Sigmoid colon (tissue), 7 donors: Measurements from ENCODE around the gene SLC31A2. TPM values are rescaled to one million over a fixed set of nuclear protein-coding genes. Genes with fewer than 3 reads are reported as not detected.

ENCODE experiments used
- DNase-seq: peaks from one replicate; pipeline ENCODE4 v3.0.0-alpha.2; 2019
- H3K27ac ChIP-seq, 4 donors: fragments of 200-600 bp; sonication (generic); one replicate each; pipeline ENCODE4 v1.5.1; 2016 to 2019; ENCODE audit warnings: mild to moderate bottlenecking in 1 of 4
- H3K27me3 ChIP-seq, 3 donors: fragments of 200-600 bp; sonication (generic); one replicate each; pipeline ENCODE4 v1.5.1; 2019; ENCODE audit warnings: mild to moderate bottlenecking in 1 of 3
- H3K36me3 ChIP-seq, 4 donors: fragments of 200-600 bp; sonication (generic); one replicate each; pipeline ENCODE4 v1.5.1; 2016 to 2019
- H3K4me1 ChIP-seq, 4 donors: fragments of 200-600 bp; sonication (generic); one replicate each; pipeline ENCODE4 v1.5.1; 2017 to 2019
- H3K4me3 ChIP-seq, 4 donors: fragments of 200-600 bp; sonication (generic); one replicate each; pipeline ENCODE4 v1.5.1; 2017 to 2019; ENCODE audit warnings: mild to moderate bottlenecking in 2 of 4, moderate library complexity in 1 of 4
- H3K9me3 ChIP-seq, 4 donors: fragments of 200-600 bp in 3 of 4; sonication (generic) in 3 of 4; one replicate each; pipeline versions ENCODE4 v1.5.1 to v1.6.1; 2013 to 2019
- CTCF ChIP-seq, 4 experiments: fragments of 450-650 bp in 3 of 4; fragments of 200-600 bp in 1 of 4; IDR thresholded peaks; one replicate each; pipeline ENCODE4 v1.5.1; 2016 to 2019; ENCODE audit warnings: antibody characterized with exemption in 4 of 4, mild to moderate bottlenecking in 3 of 4, moderate library complexity in 2 of 4
- EP300 ChIP-seq, 4 donors: sonication (generic); formaldehyde crosslinking; IDR thresholded peaks; one replicate each; pipeline ENCODE4 v1.6.1; 2017; ENCODE audit warnings: antibody characterized with exemption in 4 of 4
- POLR2A ChIP-seq, 2 donors: fragments of 450-650 bp; IDR thresholded peaks; one replicate each; pipeline ENCODE4 v1.6.1; 2016; ENCODE audit warnings: antibody characterized with exemption in 2 of 2, mild to moderate bottlenecking in 2 of 2, moderate library complexity in 2 of 2
- POLR2AphosphoS5 ChIP-seq, 4 donors: sonication (generic); formaldehyde crosslinking; IDR thresholded peaks; one replicate each; pipeline ENCODE4 v1.6.1; 2017; ENCODE audit warnings: antibody characterized with exemption in 4 of 4
- WGBS, 2 donors: extraction: QIAGEN DNeasy Blood & Tissue Kit; methylation state at CpG; one replicate each; pipeline ENCODE4 v1.1.7; 2013; 5-methylcytosine and 5-hydroxymethylcytosine counted together
- intact Hi-C: fragments of 100-400 bp; cut with DNase I; formaldehyde crosslinking; loops from one replicate; pipeline ENCODE4 v1.15.1; 2023
- polyA plus RNA-seq, 3 donors: library from polyadenylated mRNA; stranded (reverse); fragments of 200-250 nt; gene quantifications; one replicate each; pipeline ENCODE4 v1.2.3, GENCODE V29; 2013
- total RNA-seq, 4 donors: library from RNA; depleted of rRNA; stranded (reverse); fragments of >200 nt; gene quantifications; one replicate each; pipeline ENCODE4 v1.1.0, GENCODE V29; 2016
- donor health status: healthy with polysubstance abuse.
- donor health status: Bipolar disorder and iron deficiency.
- donor health status: healthy.

SLC31A2 gene
- total and polyA plus RNA-seq, 7 donors = 4.5 to 19.9 (median 10.8) TPM

GRCh38 chr9:113205861-113206260 lies 55.1 kb downstream of the SLC31A2 start:
- WGBS, 2 donors = 95 to 98% methylated on average over 1 of the region's 1 CpG
- H3K27me3 ChIP-seq = no peaks in the 10 kb centered on the region
- H3K9me3 ChIP-seq = no peaks in the 10 kb centered on the region
- H3K4me3 ChIP-seq = no peak overlapping the region
- DNase-seq = no peak
- H3K4me1 ChIP-seq = no peaks in the 10 kb centered on the region
- H3K36me3 ChIP-seq = peaks cover 5 to 100% (median 23%) of the 10 kb centered on the region in 4 donors
- intact Hi-C loops = no loop called here
- no peak for TF ChIP-seq EP300 (IDR thresholded peaks at IDR 0.05)
- TF ChIP-seq POLR2A (IDR thresholded peaks at IDR 0.05) = no peak
- no peak for TF ChIP-seq POLR2AphosphoS5 (IDR thresholded peaks at IDR 0.05)
- no peak overlapping the region for H3K27ac ChIP-seq

GRCh38 chr9:113210815-113211214 lies 60.0 kb downstream of the SLC31A2 start:
- Histone ChIP-seq H3K27ac (no peak overlapping the region), H3K27me3 (no peaks in the 10 kb centered on the region), H3K36me3 (peaks cover 2 to 56% (median 16%) of the 10 kb centered on the region in 4 donors), H3K4me1 (no peaks in the 10 kb centered on the region), H3K9me3 (no peaks in the 10 kb centered on the region), H3K4me3 (no peak overlapping the region)
- DNase-seq = no peak
- WGBS, 2 donors = 92 to 93% methylated on average over 10 of the region's 10 CpGs
- TF ChIP-seq POLR2A (IDR thresholded peaks at IDR 0.05) = no peak
- TF ChIP-seq CTCF (IDR thresholded peaks at IDR 0.05) = no peak
- TF ChIP-seq POLR2AphosphoS5 (IDR thresholded peaks at IDR 0.05) = no peak
- TF ChIP-seq EP300 (IDR thresholded peaks at IDR 0.05) = no peak
- intact Hi-C loops = no loop called here

Other genes starting within 250 kb of the SLC31A2 start
- gene ZNF883, start 138.8 kb upstream of the SLC31A2 start, total RNA-seq = 1 to 10 TPM in 3 of 4 donors, under 1 TPM in 1; 0.54 to 3.0 (median 2.2) TPM
- gene ZNF883, start 138.8 kb upstream of the SLC31A2 start, polyA plus RNA-seq = under 1 TPM in 2 of 3 donors, not detected in 1; 0.69 to 0.96 TPM
- 1 to 10 TPM; 2.9 to 7.4 (median 4.4) TPM for gene ZFP37, start 94.3 kb upstream of the SLC31A2 start, total RNA-seq
- gene ZFP37, start 94.3 kb upstream of the SLC31A2 start, polyA plus RNA-seq = under 1 TPM in 2 of 3 donors, not detected in 1; 0.60 to 0.99 TPM
- gene FKBP15, start 70.3 kb downstream of the SLC31A2 start, total RNA-seq = 10 to 100 TPM; 18.8 to 22.5 (median 20.9) TPM
- 10 to 100 TPM in 1 of 3 donors, 1 to 10 TPM in 2; 7.2 to 16.5 (median 9.5) TPM for gene FKBP15, start 70.3 kb downstream of the SLC31A2 start, polyA plus RNA-seq
- gene SLC31A1, start 70.5 kb downstream of the SLC31A2 start, total RNA-seq = 1 to 10 TPM; 7.1 to 9.6 (median 8.6) TPM
- gene SLC31A1, start 70.5 kb downstream of the SLC31A2 start, polyA plus RNA-seq = 10 to 100 TPM in 2 of 3 donors, 1 to 10 TPM in 1; 4.2 to 28.0 (median 12.0) TPM
- 10 to 100 TPM; 57.1 to 71.7 (median 66.2) TPM for gene CDC26, start 124.6 kb downstream of the SLC31A2 start, total RNA-seq
- gene CDC26, start 124.6 kb downstream of the SLC31A2 start, polyA plus RNA-seq = 10 to 100 TPM; 33.8 to 74.5 (median 64.5) TPM
- 10 to 100 TPM; 12.7 to 21.4 (median 14.1) TPM for gene PRPF4, start 124.7 kb downstream of the SLC31A2 start, total RNA-seq
- gene PRPF4, start 124.7 kb downstream of the SLC31A2 start, polyA plus RNA-seq = 10 to 100 TPM in 1 of 3 donors, 1 to 10 TPM in 2; 7.9 to 15.5 (median 9.0) TPM
- not detected for gene RNF183, start 152.4 kb downstream of the SLC31A2 start, total RNA-seq
- gene RNF183, start 152.4 kb downstream of the SLC31A2 start, polyA plus RNA-seq = 1 to 10 TPM in 1 of 3 donors, not detected in 2; 2.3 TPM
- gene WDR31, start 189.3 kb downstream of the SLC31A2 start, total RNA-seq = 1 to 10 TPM; 1.8 to 3.9 (median 2.6) TPM
- 1 to 10 TPM; 1.2 to 2.0 (median 1.8) TPM for gene WDR31, start 189.3 kb downstream of the SLC31A2 start, polyA plus RNA-seq
- gene BSPRY, start 198.5 kb downstream of the SLC31A2 start, total RNA-seq = under 1 TPM; 0.27 to 0.66 (median 0.32) TPM
- gene BSPRY, start 198.5 kb downstream of the SLC31A2 start, polyA plus RNA-seq = 10 to 100 TPM; 14.4 to 23.6 (median 21.8) TPM
- gene HDHD3, start 226.0 kb downstream of the SLC31A2 start, total RNA-seq = 10 to 100 TPM; 16.4 to 34.6 (median 25.6) TPM
- gene HDHD3, start 226.0 kb downstream of the SLC31A2 start, polyA plus RNA-seq = 100 to 1,000 TPM; 113 to 158 (median 121) TPM